ENCODE measurements around the gene MOB3B.

MOB3B gene

DNA sequence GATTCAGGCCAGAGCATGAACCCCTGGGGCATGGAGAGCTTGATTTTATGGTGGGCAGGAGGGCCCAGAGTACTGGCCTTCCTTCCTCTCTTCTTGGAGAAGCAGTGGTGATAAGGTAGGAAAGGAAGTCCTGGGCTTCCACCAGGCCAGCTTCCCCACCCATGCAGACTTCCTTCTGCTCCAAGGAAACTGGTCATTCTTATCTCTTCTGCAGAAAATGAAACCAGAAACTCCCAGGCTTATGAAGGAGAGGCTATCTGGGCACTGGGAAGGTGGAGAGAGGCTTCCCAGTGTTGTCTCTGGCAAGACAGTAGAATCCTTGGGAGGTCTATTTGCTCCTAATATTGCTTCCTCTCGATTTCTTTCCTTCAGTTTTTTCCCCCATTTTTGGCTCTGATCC lies 122.1 kb downstream of the MOB3B start:
- TF ChIP-seq SIN3A (IDR thresholded peaks at IDR 0.05; ENCODE audit: borderline replicate concordance, insufficient read depth, low read length), result no peak
- no peak for TF ChIP-seq FOXP2 (optimal IDR thresholded peaks at IDR 0.05; ENCODE audit: borderline replicate concordance, extremely low read depth, extremely low read length, insufficient read depth)
- TF ChIP-seq, protein P1, sequence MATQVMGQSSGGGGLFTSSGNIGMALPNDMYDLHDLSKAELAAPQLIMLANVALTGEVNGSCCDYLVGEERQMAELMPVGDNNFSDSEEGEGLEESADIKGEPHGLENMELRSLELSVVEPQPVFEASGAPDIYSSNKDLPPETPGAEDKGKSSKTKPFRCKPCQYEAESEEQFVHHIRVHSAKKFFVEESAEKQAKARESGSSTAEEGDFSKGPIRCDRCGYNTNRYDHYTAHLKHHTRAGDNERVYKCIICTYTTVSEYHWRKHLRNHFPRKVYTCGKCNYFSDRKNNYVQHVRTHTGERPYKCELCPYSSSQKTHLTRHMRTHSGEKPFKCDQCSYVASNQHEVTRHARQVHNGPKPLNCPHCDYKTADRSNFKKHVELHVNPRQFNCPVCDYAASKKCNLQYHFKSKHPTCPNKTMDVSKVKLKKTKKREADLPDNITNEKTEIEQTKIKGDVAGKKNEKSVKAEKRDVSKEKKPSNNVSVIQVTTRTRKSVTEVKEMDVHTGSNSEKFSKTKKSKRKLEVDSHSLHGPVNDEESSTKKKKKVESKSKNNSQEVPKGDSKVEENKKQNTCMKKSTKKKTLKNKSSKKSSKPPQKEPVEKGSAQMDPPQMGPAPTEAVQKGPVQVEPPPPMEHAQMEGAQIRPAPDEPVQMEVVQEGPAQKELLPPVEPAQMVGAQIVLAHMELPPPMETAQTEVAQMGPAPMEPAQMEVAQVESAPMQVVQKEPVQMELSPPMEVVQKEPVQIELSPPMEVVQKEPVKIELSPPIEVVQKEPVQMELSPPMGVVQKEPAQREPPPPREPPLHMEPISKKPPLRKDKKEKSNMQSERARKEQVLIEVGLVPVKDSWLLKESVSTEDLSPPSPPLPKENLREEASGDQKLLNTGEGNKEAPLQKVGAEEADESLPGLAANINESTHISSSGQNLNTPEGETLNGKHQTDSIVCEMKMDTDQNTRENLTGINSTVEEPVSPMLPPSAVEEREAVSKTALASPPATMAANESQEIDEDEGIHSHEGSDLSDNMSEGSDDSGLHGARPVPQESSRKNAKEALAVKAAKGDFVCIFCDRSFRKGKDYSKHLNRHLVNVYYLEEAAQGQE (IDR thresholded peaks at IDR 0.05; ENCODE audit: insufficient read depth in 1 of 2, low read depth in 2 of 2, low read length in 2 of 2), result no peak
- TF ChIP-seq POLR2AphosphoS5 (IDR thresholded peaks at IDR 0.05; ENCODE audit: low read depth, low read length), result no peak
- TF ChIP-seq TAF1 (IDR thresholded peaks at IDR 0.05; ENCODE audit: borderline replicate concordance, insufficient read depth, low read length), result no peak

DNA sequence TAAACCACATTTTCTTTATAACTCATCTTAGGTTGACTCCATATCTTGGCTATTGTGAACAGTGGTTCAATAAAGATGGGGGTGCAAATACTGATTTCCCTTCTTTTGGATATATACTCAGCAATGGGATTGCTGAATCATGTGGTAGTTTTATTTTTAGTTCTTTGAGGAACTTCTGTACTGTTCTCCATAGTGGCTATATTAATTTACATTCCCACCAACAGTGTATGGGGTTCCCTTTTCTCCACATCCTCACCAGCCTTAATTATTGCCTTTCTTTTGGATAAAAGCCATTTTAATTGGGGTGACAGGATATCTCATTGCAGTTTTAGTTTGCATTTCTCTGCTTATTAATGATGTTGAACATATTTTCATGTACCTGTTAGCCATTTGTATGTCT lies 125.0 kb downstream of the MOB3B start:
- no peak for TF ChIP-seq SIN3A (IDR thresholded peaks at IDR 0.05; ENCODE audit: borderline replicate concordance, insufficient read depth, low read length)
- TF ChIP-seq TAF1 (IDR thresholded peaks at IDR 0.05; ENCODE audit: borderline replicate concordance, insufficient read depth, low read length), result no peak
- no peak for TF ChIP-seq POLR2AphosphoS5 (IDR thresholded peaks at IDR 0.05; ENCODE audit: low read depth, low read length)
- TF ChIP-seq, protein P1 (IDR thresholded peaks at IDR 0.05; ENCODE audit: insufficient read depth in 1 of 2, low read depth in 2 of 2, low read length in 2 of 2), result no peak
- no peak for TF ChIP-seq FOXP2 (optimal IDR thresholded peaks at IDR 0.05; ENCODE audit: borderline replicate concordance, extremely low read depth, extremely low read length, insufficient read depth)

DNA sequence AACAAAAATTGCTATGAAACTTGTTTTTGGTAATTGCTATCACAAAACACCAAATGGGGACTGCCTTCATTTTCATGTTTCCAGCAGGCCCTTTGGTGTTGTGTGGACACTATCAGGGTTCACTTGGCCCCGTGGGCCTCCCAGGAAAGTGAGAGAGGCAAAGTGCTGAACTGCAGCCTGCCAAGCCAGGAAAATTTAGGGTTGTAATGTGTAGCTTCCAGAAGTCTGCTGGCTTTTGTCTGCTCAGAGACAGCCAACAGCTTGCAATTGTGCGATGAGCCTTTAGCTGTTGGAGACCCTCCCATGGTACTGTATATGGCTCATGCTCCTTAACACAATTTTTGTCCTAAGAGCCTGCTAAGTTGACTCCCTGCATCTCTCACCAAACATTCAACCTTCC lies 127.0 kb downstream of the MOB3B start:
- TF ChIP-seq FOXP2 (optimal IDR thresholded peaks at IDR 0.05; ENCODE audit: borderline replicate concordance, extremely low read depth, extremely low read length, insufficient read depth) (no peak), TAF1 (IDR thresholded peaks at IDR 0.05; ENCODE audit: borderline replicate concordance, insufficient read depth, low read length) (no peak), POLR2AphosphoS5 (IDR thresholded peaks at IDR 0.05; ENCODE audit: low read depth, low read length) (no peak), SIN3A (IDR thresholded peaks at IDR 0.05; ENCODE audit: borderline replicate concordance, insufficient read depth, low read length) (no peak)
- TF ChIP-seq, protein P1 (IDR thresholded peaks at IDR 0.05; ENCODE audit: insufficient read depth in 1 of 2, low read depth in 2 of 2, low read length in 2 of 2), result no peak

DNA sequence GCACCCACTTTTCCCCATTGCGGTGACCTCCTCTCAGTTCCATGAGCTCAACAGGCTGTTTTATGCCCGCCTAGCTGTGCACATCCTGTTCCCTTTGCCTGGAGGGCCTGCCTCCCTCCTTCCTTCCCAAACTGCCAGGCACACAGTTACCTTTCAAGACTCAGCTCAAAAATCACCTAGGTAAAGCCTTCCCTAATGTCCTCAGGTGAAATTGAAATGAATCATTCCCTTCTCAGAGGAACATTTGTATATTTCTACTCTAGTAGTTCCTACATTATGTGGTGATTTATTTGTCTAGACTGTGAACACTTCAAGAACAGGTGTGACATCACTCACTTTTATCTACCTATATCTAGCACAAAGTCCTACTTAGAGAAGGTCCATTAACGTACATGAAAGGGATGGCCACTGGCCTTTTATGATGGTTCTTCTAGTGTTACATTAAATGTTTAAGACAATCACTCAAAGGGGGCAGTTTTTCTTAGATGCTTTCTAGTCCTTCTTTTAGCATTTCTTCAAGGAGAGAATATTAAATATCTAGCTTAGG lies 129.2 kb downstream of the MOB3B start:
- TF ChIP-seq FOXP2 (optimal IDR thresholded peaks at IDR 0.05; ENCODE audit: borderline replicate concordance, extremely low read depth, extremely low read length, insufficient read depth) (no peak), TAF1 (IDR thresholded peaks at IDR 0.05; ENCODE audit: borderline replicate concordance, insufficient read depth, low read length) (no peak), POLR2AphosphoS5 (IDR thresholded peaks at IDR 0.05; ENCODE audit: low read depth, low read length) (no peak), SIN3A (IDR thresholded peaks at IDR 0.05; ENCODE audit: borderline replicate concordance, insufficient read depth, low read length) (no peak)
- TF ChIP-seq, protein P1 (IDR thresholded peaks at IDR 0.05; ENCODE audit: insufficient read depth in 1 of 2, low read depth in 2 of 2, low read length in 2 of 2), result no peak

Measured in PFSK-1 (cell line).